BLaER1 treated with 17β-estradiol and CSF1 and Interleukin-3, amounts not matched to agents 10 nM and 100 nM (cell line): ENCODE data around the gene NELL2.

ENCODE experiments used
- H3K27ac ChIP-seq, 11 experiments: shearing (Covaris generic); formaldehyde crosslinking; 2 replicates each; pipeline ENCODE4 v1.8.1; 2022
- H3K27me3 ChIP-seq, 11 experiments: shearing (Covaris generic); formaldehyde crosslinking; 2 replicates each; pipeline ENCODE4 v1.8.1; 2022
- H3K36me3 ChIP-seq, 11 experiments: shearing (Covaris generic); formaldehyde crosslinking; 2 replicates each; pipeline ENCODE4 v1.8.1; 2022
- H3K4me1 ChIP-seq, 10 experiments: shearing (Covaris generic); formaldehyde crosslinking; 2 replicates each; pipeline ENCODE4 v1.8.1; 2022
- H3K4me2 ChIP-seq, 11 experiments: shearing (Covaris generic); formaldehyde crosslinking; 2 replicates each; pipeline ENCODE4 v1.8.1; 2022
- H3K4me3 ChIP-seq, 10 experiments: shearing (Covaris generic); formaldehyde crosslinking; 2 replicates each; pipeline ENCODE4 v1.8.1; 2022
- H3K9ac ChIP-seq, 11 experiments: shearing (Covaris generic); formaldehyde crosslinking; 2 replicates each; pipeline ENCODE4 v1.8.1; 2022
- H3K9me3 ChIP-seq, 11 experiments: shearing (Covaris generic); formaldehyde crosslinking; replicated peaks in 1 of 11; 2 replicates each; pipeline ENCODE4 v1.8.1; 2022
- H4K20me1 ChIP-seq, 11 experiments: shearing (Covaris generic); formaldehyde crosslinking; 2 replicates each; pipeline ENCODE4 v1.8.1; 2022
- Cebpa-rat ChIP-seq, 11 experiments: shearing (Covaris generic); IDR thresholded peaks; 2 replicates each; pipeline ENCODE4 v1.8.1; 2022

NELL2 gene

DNA sequence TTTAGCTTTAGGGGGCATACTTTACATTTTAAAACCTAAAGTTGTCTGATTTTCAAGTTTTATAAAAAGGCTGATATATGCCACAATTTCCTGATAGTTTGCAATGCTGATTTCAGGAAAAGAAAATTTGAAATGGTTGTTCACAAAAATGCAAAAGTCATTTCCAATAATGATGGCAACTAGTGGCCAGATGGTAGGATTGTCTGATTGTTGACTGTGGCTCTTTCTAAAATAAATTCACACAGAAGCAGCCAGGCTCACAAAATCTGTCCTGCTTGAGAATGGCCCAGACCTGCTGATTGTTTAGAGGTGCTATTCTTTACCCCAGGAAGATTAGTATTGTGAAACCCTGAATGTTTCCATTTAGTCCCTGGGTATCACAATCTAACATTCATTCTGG is 220.3 kb downstream of the NELL2 start:
- no peaks in the 10 kb centered on the region for H3K36me3 ChIP-seq
- H3K9me3 ChIP-seq: no peaks in the 10 kb centered on the region
- no peak overlapping the region for H3K27ac ChIP-seq
- no peak overlapping the region for H3K4me3 ChIP-seq
- no peak for TF ChIP-seq Cebpa-rat (IDR thresholded peaks at IDR 0.05)
- 0 out of 20 replicates have a peak, but pooled peaks cover 0 to 3% (median 0%) of the 10 kb centered on the region in 10 experiments for H3K4me1 ChIP-seq
- no peak overlapping the region for H3K9ac ChIP-seq
- H4K20me1 ChIP-seq: no peaks in the 10 kb centered on the region
- no peaks in the 10 kb centered on the region for H3K27me3 ChIP-seq
- no peak overlapping the region for H3K4me2 ChIP-seq

DNA sequence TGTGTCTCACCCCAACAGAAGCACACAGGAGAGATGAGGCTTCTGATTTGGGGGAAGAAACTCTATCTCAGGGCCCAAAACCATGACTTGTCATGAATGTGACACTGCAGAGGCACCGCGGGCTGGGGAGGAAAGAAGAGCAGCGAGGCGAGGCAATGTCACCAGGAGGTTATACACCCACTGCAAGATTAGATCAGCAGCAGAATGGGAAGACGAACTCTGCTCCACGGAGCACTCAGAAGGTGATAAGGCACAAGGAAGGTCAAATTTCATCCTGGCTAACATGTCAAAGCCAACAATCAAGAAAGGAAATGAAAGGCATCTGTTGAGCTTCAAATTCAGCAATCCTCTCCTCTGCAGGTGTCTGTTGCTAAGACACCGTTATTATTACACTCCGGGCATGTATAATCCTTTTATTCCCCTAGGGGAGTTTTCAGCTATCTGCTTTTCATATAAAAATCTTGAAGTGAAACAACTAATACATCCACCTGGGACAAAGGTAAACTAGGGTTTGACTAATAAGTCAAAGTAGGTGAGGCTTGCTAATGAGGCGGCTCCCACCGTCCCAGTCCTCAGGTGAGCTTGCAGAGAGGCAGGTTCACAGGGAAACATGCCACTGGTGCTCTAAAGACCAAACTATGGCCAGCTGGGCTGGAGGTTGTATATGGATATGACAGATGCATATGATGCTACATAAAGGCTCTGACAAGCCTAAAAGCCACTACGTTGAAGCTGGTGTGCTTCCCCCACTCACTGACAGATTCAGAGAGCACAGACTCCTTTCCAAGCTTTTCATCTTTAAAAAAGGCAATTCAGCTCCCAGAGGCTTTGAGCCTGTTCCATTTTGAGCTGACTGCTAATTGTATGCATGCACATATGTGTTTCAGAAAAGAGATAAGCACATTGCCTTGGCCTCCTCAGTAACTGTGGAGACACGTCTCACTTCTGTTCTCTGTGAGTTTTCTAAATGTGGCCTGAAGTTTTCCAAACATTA is 221.2 kb downstream of the NELL2 start:
- no peaks in the 10 kb centered on the region for H3K27me3 ChIP-seq
- H3K4me3 ChIP-seq: no peak overlapping the region
- no peaks in the 10 kb centered on the region for H3K9me3 ChIP-seq
- H3K4me1 ChIP-seq: 0 out of 20 replicates have a peak, but pooled peaks cover 0 to 3% (median 0%) of the 10 kb centered on the region in 10 experiments
- no peak overlapping the region for H3K27ac ChIP-seq
- H4K20me1 ChIP-seq: no peaks in the 10 kb centered on the region
- TF ChIP-seq Cebpa-rat (IDR thresholded peaks at IDR 0.05): no peak
- H3K9ac ChIP-seq: no peak overlapping the region
- H3K36me3 ChIP-seq: no peaks in the 10 kb centered on the region
- no peak overlapping the region for H3K4me2 ChIP-seq

DNA sequence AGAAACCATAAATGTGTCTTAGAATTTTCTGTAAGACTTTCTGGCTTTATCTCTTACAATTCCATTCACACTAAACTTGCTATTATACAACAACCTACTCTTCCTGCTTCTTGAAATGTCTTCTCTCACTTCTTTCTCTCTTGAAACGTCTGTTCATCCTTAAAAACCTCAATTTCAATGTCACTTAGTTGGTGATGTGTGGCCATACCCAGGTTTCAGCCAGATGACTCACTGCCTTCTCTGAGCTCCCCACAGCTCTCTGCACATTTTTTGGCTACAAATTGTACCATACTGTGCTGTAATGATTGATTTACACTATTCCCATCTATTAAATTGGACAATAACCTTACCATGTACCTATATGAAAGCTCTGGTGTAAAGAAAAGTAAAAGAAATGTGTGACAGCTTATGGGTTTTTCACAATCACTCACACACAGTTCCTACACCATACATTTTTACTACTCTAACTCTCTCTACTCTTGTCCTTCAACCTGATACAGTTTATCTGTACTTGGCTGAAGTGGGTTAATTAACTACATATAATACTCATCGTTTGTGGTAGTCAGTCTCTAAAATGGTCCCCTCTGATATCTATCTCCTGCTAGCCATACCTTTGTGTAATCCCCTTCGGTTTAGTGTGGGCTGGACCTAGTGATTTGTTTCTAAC is 222.1 kb downstream of the NELL2 start:
- Histone ChIP-seq H3K27me3 (no peaks in the 10 kb centered on the region), H3K4me3 (no peak overlapping the region), H3K4me2 (no peak overlapping the region), H3K9ac (no peak overlapping the region), H3K36me3 (no peaks in the 10 kb centered on the region), H3K9me3 (no peaks in the 10 kb centered on the region), H3K4me1 (0 out of 20 replicates have a peak, but pooled peaks cover 0 to 3% (median 0%) of the 10 kb centered on the region in 10 experiments), H4K20me1 (no peaks in the 10 kb centered on the region), H3K27ac (no peak overlapping the region)
- no peak for TF ChIP-seq Cebpa-rat (IDR thresholded peaks at IDR 0.05)

DNA sequence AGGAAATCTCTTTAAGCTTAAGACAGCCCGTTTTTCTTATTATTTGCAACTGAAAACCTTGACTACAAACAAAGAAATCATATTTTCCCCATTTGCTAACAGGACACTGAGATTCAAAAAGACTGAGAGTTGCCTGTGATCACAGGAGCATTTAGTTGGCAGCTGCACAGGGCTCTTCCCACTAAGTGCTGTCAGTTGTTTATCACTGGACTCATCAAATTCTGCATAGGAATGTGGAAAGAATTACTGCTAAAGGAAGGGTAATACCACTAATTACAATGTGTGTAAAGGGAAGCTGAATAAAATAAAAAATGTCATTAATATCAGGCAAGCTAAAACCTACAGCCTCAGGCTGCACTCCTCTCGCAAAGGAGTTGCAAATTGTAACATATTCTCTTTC is 226.4 kb downstream of the NELL2 start:
- Histone ChIP-seq H3K9ac (no peak overlapping the region), H3K27ac (no peak overlapping the region), H3K4me3 (no peak overlapping the region), H3K9me3 (no peaks in the 10 kb centered on the region), H3K4me2 (no peak overlapping the region), H3K4me1 (0 out of 20 replicates have a peak, but pooled peaks cover 0 to 2% (median 0%) of the 10 kb centered on the region in 10 experiments), H4K20me1 (no peaks in the 10 kb centered on the region), H3K27me3 (no peaks in the 10 kb centered on the region), H3K36me3 (no peaks in the 10 kb centered on the region)
- no peak for TF ChIP-seq Cebpa-rat (IDR thresholded peaks at IDR 0.05)

DNA sequence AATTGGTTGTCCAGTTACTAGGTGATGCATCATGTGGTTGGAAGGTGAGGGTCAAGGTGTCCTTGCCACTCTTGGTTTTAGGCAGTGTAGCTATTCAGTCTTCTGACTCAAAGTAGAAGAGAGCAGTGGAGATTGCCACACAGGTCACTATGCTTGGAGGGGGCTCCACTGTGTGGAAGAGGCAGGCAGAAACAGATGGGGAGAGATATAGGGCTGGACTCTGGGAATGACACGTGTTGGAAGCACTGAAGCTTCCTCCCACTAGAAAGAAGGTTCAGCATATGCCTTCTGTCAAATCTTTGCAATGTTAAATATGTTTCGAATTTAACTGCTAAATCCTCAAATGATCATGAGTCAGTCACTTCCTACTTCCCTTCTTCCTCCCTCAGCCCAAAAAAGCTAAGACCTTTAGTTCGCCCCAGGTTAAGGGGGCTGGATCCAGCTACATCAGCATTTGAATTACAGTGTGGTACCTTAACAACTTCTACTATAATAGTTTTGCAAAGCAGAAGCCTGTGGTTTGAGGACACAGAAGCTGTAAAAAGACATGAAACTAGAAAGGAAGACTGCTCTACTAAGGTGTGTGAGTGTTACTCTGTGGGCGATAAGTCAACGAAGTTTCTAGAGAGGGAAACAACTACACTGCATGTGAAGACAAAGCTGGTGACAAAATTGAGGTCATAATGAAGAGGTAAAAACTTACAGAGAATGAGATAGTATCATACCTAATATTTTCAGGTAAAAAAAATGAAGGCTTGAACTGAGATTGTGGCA is 228.0 kb downstream of the NELL2 start:
- no peaks in the 10 kb centered on the region for H3K9me3 ChIP-seq
- no peak overlapping the region for H3K9ac ChIP-seq
- H3K4me2 ChIP-seq: no peak overlapping the region
- H3K27me3 ChIP-seq: no peaks in the 10 kb centered on the region
- TF ChIP-seq Cebpa-rat (IDR thresholded peaks at IDR 0.05): no peak
- H3K4me1 ChIP-seq: no peaks in the 10 kb centered on the region
- no peaks in the 10 kb centered on the region for H3K36me3 ChIP-seq
- no peak overlapping the region for H3K27ac ChIP-seq
- H3K4me3 ChIP-seq: no peak overlapping the region
- no peaks in the 10 kb centered on the region for H4K20me1 ChIP-seq

DNA sequence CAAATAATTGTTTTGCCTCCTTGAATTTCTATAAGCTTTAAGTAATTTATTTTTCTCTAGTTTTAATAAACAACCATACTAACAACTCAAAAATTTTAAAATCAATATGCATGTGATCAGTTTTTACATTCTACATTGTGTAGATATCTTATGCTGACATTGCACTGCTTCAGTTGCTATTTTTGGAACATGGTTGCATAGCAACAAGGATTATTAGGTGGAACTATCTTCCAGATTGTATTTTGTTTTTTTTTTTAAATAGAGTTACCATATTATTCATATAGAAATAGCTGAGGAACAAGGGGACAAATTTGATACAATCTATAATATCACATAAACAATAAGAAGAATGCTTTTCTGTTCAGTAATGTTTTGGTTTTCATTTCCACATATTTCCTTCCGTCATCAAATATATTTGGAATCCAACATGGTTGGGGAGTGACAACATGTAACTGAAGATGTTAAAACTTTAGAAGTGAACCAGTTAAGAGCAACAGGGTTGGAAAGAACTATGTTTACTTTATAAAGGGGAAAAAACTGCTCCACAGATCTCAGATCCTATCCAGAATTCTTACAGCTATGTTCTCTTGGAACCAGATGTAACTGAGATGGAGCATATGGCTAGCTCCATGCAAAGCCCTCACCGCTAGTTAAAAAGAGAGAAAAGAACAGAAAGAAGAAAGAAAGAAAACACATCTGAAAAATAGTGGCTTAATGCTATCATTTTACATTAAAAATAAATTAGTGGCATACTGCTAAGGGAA is 235.5 kb downstream of the NELL2 start:
- Histone ChIP-seq H3K27me3 (no peaks in the 10 kb centered on the region), H3K4me1 (no peaks in the 10 kb centered on the region), H3K4me2 (no peak overlapping the region), H3K9ac (no peak overlapping the region), H3K4me3 (no peak overlapping the region), H3K27ac (no peak overlapping the region), H3K36me3 (no peaks in the 10 kb centered on the region), H3K9me3 (no peaks in the 10 kb centered on the region), H4K20me1 (no peaks in the 10 kb centered on the region)
- TF ChIP-seq Cebpa-rat (IDR thresholded peaks at IDR 0.05): no peak

DNA sequence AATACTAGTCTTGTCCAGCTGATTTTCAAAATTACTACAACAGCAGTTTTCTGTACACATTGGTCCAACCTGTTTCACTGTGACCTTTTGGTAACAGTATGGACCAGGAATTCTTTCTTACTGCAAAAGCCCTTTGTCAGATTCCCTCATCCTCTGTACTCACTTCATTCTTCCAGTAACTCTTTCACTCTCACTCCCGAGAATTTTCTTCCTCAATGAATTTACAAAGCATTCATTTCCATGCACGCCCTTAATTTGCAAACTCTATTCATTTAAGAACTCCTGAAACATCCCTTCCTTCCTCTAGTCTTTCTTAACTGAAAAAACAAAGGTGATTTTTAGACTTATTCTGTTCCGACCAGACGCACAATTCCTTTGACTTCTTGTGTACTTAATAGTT is 238.2 kb downstream of the NELL2 start:
- no peak overlapping the region for H3K9ac ChIP-seq
- H3K4me3 ChIP-seq: no peak overlapping the region
- no peaks in the 10 kb centered on the region for H3K36me3 ChIP-seq
- no peaks in the 10 kb centered on the region for H4K20me1 ChIP-seq
- no peak for TF ChIP-seq Cebpa-rat (IDR thresholded peaks at IDR 0.05)
- H3K9me3 ChIP-seq: no peaks in the 10 kb centered on the region
- no peaks in the 10 kb centered on the region for H3K27me3 ChIP-seq
- no peak overlapping the region for H3K4me2 ChIP-seq
- no peaks in the 10 kb centered on the region for H3K4me1 ChIP-seq
- no peak overlapping the region for H3K27ac ChIP-seq

DNA sequence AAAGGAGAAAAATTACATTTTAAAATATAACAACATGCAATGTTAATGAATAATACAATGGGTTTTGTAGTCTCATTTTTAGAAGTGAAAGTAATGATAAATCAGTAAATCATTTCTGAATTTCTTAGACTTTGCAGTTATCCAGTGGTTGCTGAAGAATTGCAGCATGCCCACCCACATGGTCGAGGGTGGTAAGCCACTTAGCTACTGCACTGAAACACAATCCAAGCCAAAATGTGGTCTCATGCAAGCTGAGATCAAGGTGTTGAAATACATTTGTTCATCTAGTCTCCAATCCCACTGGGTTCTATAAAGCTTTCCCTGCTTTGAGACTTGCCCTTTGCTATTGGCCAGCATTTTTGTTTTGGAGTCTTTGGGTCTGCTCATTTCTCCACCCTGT is 247.9 kb downstream of the NELL2 start:
- no peaks in the 10 kb centered on the region for H3K27me3 ChIP-seq
- H3K9me3 ChIP-seq: no peaks in the 10 kb centered on the region
- no peak for TF ChIP-seq Cebpa-rat (IDR thresholded peaks at IDR 0.05)
- no peaks in the 10 kb centered on the region for H3K36me3 ChIP-seq
- no peak overlapping the region for H3K9ac ChIP-seq
- H3K4me3 ChIP-seq: no peak overlapping the region
- H3K4me2 ChIP-seq: no peak overlapping the region
- H3K4me1 ChIP-seq: no peaks in the 10 kb centered on the region; a peak in 1 of 20 replicates
- H3K27ac ChIP-seq: no peak overlapping the region
- H4K20me1 ChIP-seq: no peaks in the 10 kb centered on the region
